Ammon's horn (tissue), 1 donor: ENCODE measurements around the gene TMEM198.

Experiments used
- DNase-seq: peaks from one replicate; pipeline ENCODE4 v3.0.0-alpha.2; 2016; ENCODE audit warnings: low spot score

Gene TMEM198

GRCh38 chr2:219578811-219579613 is 35.2 kb downstream of the TMEM198 start:
- DNase-seq: no peak

- no peak for DNase-seq
Measured at GRCh38 chr2:219581346-219581745, 37.5 kb downstream of the TMEM198 start.

- no peak for DNase-seq
Measured at GRCh38 chr2:219591091-219591490, 47.3 kb downstream of the TMEM198 start.

GRCh38 chr2:219592736-219593135 is 48.9 kb downstream of the TMEM198 start:
- no peak for DNase-seq

- DNase-seq: no peak
Measured at GRCh38 chr2:219593154-219593553, 49.3 kb downstream of the TMEM198 start.

GRCh38 chr2:219595256-219595655 is 51.4 kb downstream of the TMEM198 start:
- no peak for DNase-seq

GRCh38 chr2:219596954-219597551 is 53.2 kb downstream of the TMEM198 start:
- peak; percentile 29 for DNase-seq

- DNase-seq: peak; percentile 96
Measured at GRCh38 chr2:219597552-219598307, 53.9 kb downstream of the TMEM198 start, which contains the start of gene STK11IP. STK11IP (plus strand) TSS chr2:219597857; CDS start chr2:219598120, 263 bp downstream.

GRCh38 chr2:219598308-219599078 is 54.7 kb downstream of the TMEM198 start:
- no peak for DNase-seq
